ENCODE measurements around the gene CLDND2.
A peak's percentile ranks its signal among the peaks of the same experiment; 100 is the strongest.

Gene CLDND2

GRCh38 chr19:51354742-51355148, 14.1 kb downstream of the CLDND2 start:
- no peak for DNase-seq (ENCODE audit: low read depth in 3 of 3)

GRCh38 chr19:51354103-51354741, 14.6 kb downstream of the CLDND2 start:
- no peak for DNase-seq (ENCODE audit: low read depth in 3 of 3)

GRCh38 chr19:51352783-51353360, 15.9 kb downstream of the CLDND2 start:
- no peak for DNase-seq (ENCODE audit: low read depth in 3 of 3)

- DNase-seq (ENCODE audit: low read depth in 3 of 3): no peak
Observed at GRCh38 chr19:51351266-51351990, 17.4 kb downstream of the CLDND2 start.

- DNase-seq (ENCODE audit: low read depth in 3 of 3): no peak
Observed at GRCh38 chr19:51347209-51347928, 21.4 kb downstream of the CLDND2 start.

GRCh38 chr19:51346742-51347141, 22.1 kb downstream of the CLDND2 start:
- no peak for DNase-seq (ENCODE audit: low read depth in 3 of 3)

- no peak for DNase-seq (ENCODE audit: low read depth in 3 of 3)
Observed at GRCh38 chr19:51345076-51345620, 23.7 kb downstream of the CLDND2 start.

GRCh38 chr19:51342631-51343569, 25.9 kb downstream of the CLDND2 start:
- no peak for DNase-seq (ENCODE audit: low read depth in 3 of 3)

- DNase-seq (ENCODE audit: low read depth in 3 of 3): no peak
Observed at GRCh38 chr19:51341976-51342580, 26.7 kb downstream of the CLDND2 start, which contains the start of gene VSIG10L. VSIG10L (minus strand) TSS chr19:51342139; CDS start chr19:51342124, 15 bp downstream.

- no peak for DNase-seq (ENCODE audit: low read depth in 3 of 3)
Observed at GRCh38 chr19:51341066-51341465, 27.7 kb downstream of the CLDND2 start.

GRCh38 chr19:51339687-51340656, 28.8 kb downstream of the CLDND2 start:
- DNase-seq (ENCODE audit: low read depth in 3 of 3): peak; percentile 95 to 97 (median 97)

- peak in 2 of 3 donors; percentile 11 to 42 for DNase-seq (ENCODE audit: low read depth in 3 of 3)
Observed at GRCh38 chr19:51339313-51339686, 29.5 kb downstream of the CLDND2 start.

GRCh38 chr19:51338563-51339312, 30.1 kb downstream of the CLDND2 start:
- DNase-seq (ENCODE audit: low read depth in 3 of 3): peak; percentile 79 to 92 (median 81)

GRCh38 chr19:51337861-51338562, 30.8 kb downstream of the CLDND2 start:
- no peak for DNase-seq (ENCODE audit: low read depth in 3 of 3)

GRCh38 chr19:51337141-51337860, 31.5 kb downstream of the CLDND2 start:
- no peak for DNase-seq (ENCODE audit: low read depth in 3 of 3)

- DNase-seq (ENCODE audit: low read depth in 3 of 3): peak in 1 of 3 donors; percentile 26
Observed at GRCh38 chr19:51333836-51334460, 34.9 kb downstream of the CLDND2 start.

- no peak for DNase-seq (ENCODE audit: low read depth in 3 of 3)
Observed at GRCh38 chr19:51331716-51332115, 37.1 kb downstream of the CLDND2 start.
